Tibial nerve (tissue), 3 donors: ENCODE data around the gene NCOR1.

Experiments
- POLR2A ChIP-seq, 2 donors: fragments of 450-650 bp; IDR thresholded peaks; one replicate each; pipeline ENCODE4 v1.6.1; 2017; ENCODE audit warnings: antibody characterized with exemption in 2 of 2, mild to moderate bottlenecking in 2 of 2, moderate library complexity in 2 of 2
- TF ChIP-seq, protein P1 (sequence below), 5 experiments: fragments of 200-600 bp in 3 of 5; fragments of 450-650 bp in 2 of 5; sonication (generic) in 3 of 5; IDR thresholded peaks; one replicate each; pipeline ENCODE4 v1.5.1; 2016 to 2019; ENCODE audit warnings: antibody characterized with exemption in 5 of 5, mild to moderate bottlenecking in 3 of 5, moderate library complexity in 2 of 5

DNA sequence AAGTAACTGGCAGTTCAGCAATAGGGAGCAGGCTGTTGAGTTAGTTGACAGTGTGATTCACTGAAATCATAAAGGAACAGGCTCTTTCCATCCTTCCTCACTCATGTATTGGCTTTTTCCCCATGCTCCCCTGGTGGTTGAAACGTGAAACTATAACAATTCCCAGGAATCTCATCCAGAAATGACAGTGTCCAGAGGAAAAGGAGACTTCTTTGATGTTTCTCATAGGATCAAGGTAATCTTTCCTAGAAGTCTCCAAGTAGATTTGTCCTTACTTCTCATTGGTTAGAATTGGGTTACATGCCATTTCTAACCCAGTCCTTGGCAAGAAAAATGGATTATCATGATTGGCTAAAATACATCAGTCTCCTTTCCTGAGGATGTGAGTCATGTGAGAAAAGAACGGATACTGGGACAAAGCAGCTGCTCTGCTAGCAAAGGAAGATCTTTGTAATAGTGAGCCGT, 201.4 kb downstream of the NCOR1 start:
- TF ChIP-seq, protein P1, sequence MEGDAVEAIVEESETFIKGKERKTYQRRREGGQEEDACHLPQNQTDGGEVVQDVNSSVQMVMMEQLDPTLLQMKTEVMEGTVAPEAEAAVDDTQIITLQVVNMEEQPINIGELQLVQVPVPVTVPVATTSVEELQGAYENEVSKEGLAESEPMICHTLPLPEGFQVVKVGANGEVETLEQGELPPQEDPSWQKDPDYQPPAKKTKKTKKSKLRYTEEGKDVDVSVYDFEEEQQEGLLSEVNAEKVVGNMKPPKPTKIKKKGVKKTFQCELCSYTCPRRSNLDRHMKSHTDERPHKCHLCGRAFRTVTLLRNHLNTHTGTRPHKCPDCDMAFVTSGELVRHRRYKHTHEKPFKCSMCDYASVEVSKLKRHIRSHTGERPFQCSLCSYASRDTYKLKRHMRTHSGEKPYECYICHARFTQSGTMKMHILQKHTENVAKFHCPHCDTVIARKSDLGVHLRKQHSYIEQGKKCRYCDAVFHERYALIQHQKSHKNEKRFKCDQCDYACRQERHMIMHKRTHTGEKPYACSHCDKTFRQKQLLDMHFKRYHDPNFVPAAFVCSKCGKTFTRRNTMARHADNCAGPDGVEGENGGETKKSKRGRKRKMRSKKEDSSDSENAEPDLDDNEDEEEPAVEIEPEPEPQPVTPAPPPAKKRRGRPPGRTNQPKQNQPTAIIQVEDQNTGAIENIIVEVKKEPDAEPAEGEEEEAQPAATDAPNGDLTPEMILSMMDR (IDR thresholded peaks at IDR 0.05), result peak; percentile 9 to 44 (median 18)
- no peak for TF ChIP-seq POLR2A (IDR thresholded peaks at IDR 0.05)
